NT2/D1 (cell line): Measurements from ENCODE around the gene LRRC42.

Experiments used
- DNase-seq: peaks from one replicate; pipeline ENCODE4 v3.0.0-alpha.2; 2011; ENCODE audit warnings: low read depth, low spot score
- H3K27me3 ChIP-seq: 2 replicates; pipeline ENCODE4 v1.6.0; 2011; ENCODE audit warnings: mild to moderate bottlenecking; ENCODE audit not compliant: insufficient read length, insufficient read depth
- H3K36me3 ChIP-seq: 2 replicates; pipeline ENCODE4 v1.6.1; 2011; ENCODE audit warnings: mild to moderate bottlenecking, low read length, mixed read lengths; ENCODE audit not compliant: insufficient read depth, insufficient read length
- H3K4me1 ChIP-seq: 2 replicates; pipeline ENCODE4 v1.5.1; 2011; ENCODE audit not compliant: insufficient read depth, insufficient read length
- H3K4me3 ChIP-seq: 2 replicates; pipeline ENCODE4 v1.5.1; 2011; ENCODE audit warnings: low read depth; ENCODE audit not compliant: insufficient read length
- H3K9ac ChIP-seq: 2 replicates; pipeline ENCODE4 v1.6.0; 2011; ENCODE audit warnings: low read depth; ENCODE audit not compliant: insufficient read length
- H3K9me3 ChIP-seq: 2 replicates; pipeline ENCODE4 v1.5.1; 2011; ENCODE audit warnings: mild to moderate bottlenecking, low read length; ENCODE audit not compliant: insufficient read depth
- SUZ12 ChIP-seq: IDR thresholded peaks from 2 replicates; pipeline ENCODE4 v1.6.1; 2011; ENCODE audit not compliant: insufficient read length, insufficient read depth; ENCODE audit errors: extremely low read depth
- YY1 ChIP-seq: IDR thresholded peaks from 2 replicates; pipeline ENCODE4 v1.6.1; 2011; ENCODE audit not compliant: insufficient read length, insufficient read depth
- ZNF274 ChIP-seq: IDR thresholded peaks from 2 replicates; pipeline ENCODE4 v1.6.1; 2011; ENCODE audit warnings: mild to moderate bottlenecking, low read depth, low read length

Gene LRRC42

GRCh38 chr1:53929246-53929960 lies 16.7 kb upstream of the LRRC42 start:
- Histone ChIP-seq H3K9me3 (peaks cover 24% of the 10 kb centered on the region), H3K27me3 (no peaks in the 10 kb centered on the region), H3K36me3 (peaks cover 29% of the 10 kb centered on the region), H3K9ac (no peak overlapping the region), H3K4me1 (no peaks in the 10 kb centered on the region), H3K4me3 (no peak overlapping the region)
- TF ChIP-seq YY1: no peak
- no peak for TF ChIP-seq SUZ12
- no peak for TF ChIP-seq ZNF274
- DNase-seq: no peak

GRCh38 chr1:53930932-53931331 lies 15.2 kb upstream of the LRRC42 start:
- H3K4me3 ChIP-seq: no peak overlapping the region
- no peak for DNase-seq

GRCh38 chr1:53931523-53931922 lies 14.6 kb upstream of the LRRC42 start:
- Histone ChIP-seq H3K36me3 (peaks cover 41% of the 10 kb centered on the region), H3K4me3 (no peak overlapping the region), H3K9ac (no peak overlapping the region), H3K9me3 (peaks cover 34% of the 10 kb centered on the region), H3K4me1 (no peaks in the 10 kb centered on the region), H3K27me3 (no peaks in the 10 kb centered on the region)
- no peak for DNase-seq
- TF ChIP-seq ZNF274 (no peak), YY1 (no peak), SUZ12 (no peak)

More at GRCh38 chr1:53930932-53931331, 15.2 kb upstream of the LRRC42 start:
- Histone ChIP-seq H3K36me3 (peaks cover 38% of the 10 kb centered on the region), H3K27me3 (no peaks in the 10 kb centered on the region), H3K4me1 (no peaks in the 10 kb centered on the region), H3K9ac (no peak overlapping the region), H3K9me3 (peaks cover 34% of the 10 kb centered on the region)
- no peak for TF ChIP-seq SUZ12
- no peak for TF ChIP-seq ZNF274
- TF ChIP-seq YY1: no peak

GRCh38 chr1:53934170-53934765 lies 11.9 kb upstream of the LRRC42 start:
- H3K27me3 ChIP-seq: no peaks in the 10 kb centered on the region
- H3K36me3 ChIP-seq: peaks cover 29% of the 10 kb centered on the region
- DNase-seq: no peak

GRCh38 chr1:53936430-53936829 lies 9.7 kb upstream of the LRRC42 start:
- TF ChIP-seq ZNF274 (no peak), YY1 (no peak), SUZ12 (no peak)
- no peaks in the 10 kb centered on the region for H3K4me1 ChIP-seq
- no peak overlapping the region for H3K9ac ChIP-seq
- no peak for DNase-seq
- H3K36me3 ChIP-seq: peaks cover 35% of the 10 kb centered on the region
- H3K9me3 ChIP-seq: peaks cover 34% of the 10 kb centered on the region
- no peak overlapping the region for H3K4me3 ChIP-seq
- no peaks in the 10 kb centered on the region for H3K27me3 ChIP-seq

More at GRCh38 chr1:53934170-53934765, 11.9 kb upstream of the LRRC42 start:
- H3K4me3 ChIP-seq: no peak overlapping the region
- H3K9ac ChIP-seq: no peak overlapping the region
- peaks cover 34% of the 10 kb centered on the region for H3K9me3 ChIP-seq
- TF ChIP-seq ZNF274 (no peak), YY1 (no peak), SUZ12 (no peak)
- H3K4me1 ChIP-seq: no peaks in the 10 kb centered on the region

GRCh38 chr1:53938136-53938830 lies 7.9 kb upstream of the LRRC42 start:
- no peak overlapping the region for H3K4me3 ChIP-seq
- no peak for DNase-seq
- H3K36me3 ChIP-seq: peaks cover 37% of the 10 kb centered on the region
- TF ChIP-seq YY1: no peak
- no peak for TF ChIP-seq SUZ12
- no peaks in the 10 kb centered on the region for H3K27me3 ChIP-seq
- peaks cover 21% of the 10 kb centered on the region for H3K9me3 ChIP-seq
- H3K4me1 ChIP-seq: no peaks in the 10 kb centered on the region
- no peak overlapping the region for H3K9ac ChIP-seq

GRCh38 chr1:53942127-53942957 lies 3.8 kb upstream of the LRRC42 start:
- no peak for TF ChIP-seq YY1
- H3K9me3 ChIP-seq: no peaks in the 10 kb centered on the region
- H3K36me3 ChIP-seq: peaks cover 29% of the 10 kb centered on the region
- no peak overlapping the region for H3K4me3 ChIP-seq
- H3K9ac ChIP-seq: no peak overlapping the region
- no peak for DNase-seq
- H3K4me1 ChIP-seq: no peaks in the 10 kb centered on the region
- no peaks in the 10 kb centered on the region for H3K27me3 ChIP-seq
